ENCODE measurements around the gene RIMBP3B.
"Not testable (repeated sequence)": the region's sequence is repeated elsewhere in the genome, so short reads cannot be mapped to it uniquely, and the experiment has no call there.

DNA sequence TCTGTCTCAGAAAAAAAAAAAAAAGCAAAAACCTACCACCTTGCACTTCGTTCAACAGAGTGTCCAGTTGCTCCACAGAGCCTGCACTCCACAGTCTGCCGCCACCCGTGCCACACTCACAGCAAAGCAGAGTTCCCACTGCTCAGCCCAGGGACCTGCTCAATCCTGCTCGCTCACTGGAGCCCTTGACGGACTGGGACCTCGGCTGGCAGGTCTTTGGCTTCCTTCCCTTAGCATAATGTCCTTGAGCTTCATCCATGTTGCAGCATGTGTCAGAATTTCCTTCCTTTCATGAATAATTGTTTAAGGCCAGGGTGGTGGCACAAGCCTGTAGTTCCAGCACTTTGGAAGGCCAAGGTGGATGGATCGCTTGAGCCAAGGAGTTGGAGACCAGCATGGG, 11.1 kb downstream of the RIMBP3B start:
- TF ChIP-seq, protein P1, sequence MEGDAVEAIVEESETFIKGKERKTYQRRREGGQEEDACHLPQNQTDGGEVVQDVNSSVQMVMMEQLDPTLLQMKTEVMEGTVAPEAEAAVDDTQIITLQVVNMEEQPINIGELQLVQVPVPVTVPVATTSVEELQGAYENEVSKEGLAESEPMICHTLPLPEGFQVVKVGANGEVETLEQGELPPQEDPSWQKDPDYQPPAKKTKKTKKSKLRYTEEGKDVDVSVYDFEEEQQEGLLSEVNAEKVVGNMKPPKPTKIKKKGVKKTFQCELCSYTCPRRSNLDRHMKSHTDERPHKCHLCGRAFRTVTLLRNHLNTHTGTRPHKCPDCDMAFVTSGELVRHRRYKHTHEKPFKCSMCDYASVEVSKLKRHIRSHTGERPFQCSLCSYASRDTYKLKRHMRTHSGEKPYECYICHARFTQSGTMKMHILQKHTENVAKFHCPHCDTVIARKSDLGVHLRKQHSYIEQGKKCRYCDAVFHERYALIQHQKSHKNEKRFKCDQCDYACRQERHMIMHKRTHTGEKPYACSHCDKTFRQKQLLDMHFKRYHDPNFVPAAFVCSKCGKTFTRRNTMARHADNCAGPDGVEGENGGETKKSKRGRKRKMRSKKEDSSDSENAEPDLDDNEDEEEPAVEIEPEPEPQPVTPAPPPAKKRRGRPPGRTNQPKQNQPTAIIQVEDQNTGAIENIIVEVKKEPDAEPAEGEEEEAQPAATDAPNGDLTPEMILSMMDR (IDR thresholded peaks at IDR 0.05; ENCODE audit: low read depth, low read length): not testable (repeated sequence)
- not testable (repeated sequence) for TF ChIP-seq EZH2phosphoT487 (IDR thresholded peaks at IDR 0.05; ENCODE audit: low read depth)
